Measurements from ENCODE around the gene NPIPA1.
"Not testable (repeated sequence)": the region's sequence is repeated elsewhere in the genome, so short reads cannot be mapped to it uniquely, and the experiment has no call there.

Gene NPIPA1

DNA sequence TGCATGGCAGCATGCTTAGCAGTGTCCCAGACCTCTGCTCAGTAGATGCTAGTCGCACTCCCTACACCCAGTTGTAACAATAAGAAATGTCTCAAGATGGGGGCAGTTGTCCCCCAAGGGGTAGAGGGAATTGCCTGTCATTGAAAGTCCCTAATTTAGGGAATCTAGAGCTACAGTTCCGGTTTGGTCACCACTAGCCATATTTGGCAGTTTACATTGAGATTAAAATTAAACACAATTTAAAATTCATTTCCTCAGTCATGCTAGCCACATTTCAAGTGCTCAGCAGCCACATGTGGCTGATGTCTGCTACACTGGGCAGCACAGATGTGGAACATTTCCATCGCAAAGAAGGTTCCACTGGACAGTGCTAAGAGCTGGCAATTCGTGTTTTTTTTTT lies 41.7 kb downstream of the NPIPA1 start:
- not testable (repeated sequence) for FAIRE-seq

DNA sequence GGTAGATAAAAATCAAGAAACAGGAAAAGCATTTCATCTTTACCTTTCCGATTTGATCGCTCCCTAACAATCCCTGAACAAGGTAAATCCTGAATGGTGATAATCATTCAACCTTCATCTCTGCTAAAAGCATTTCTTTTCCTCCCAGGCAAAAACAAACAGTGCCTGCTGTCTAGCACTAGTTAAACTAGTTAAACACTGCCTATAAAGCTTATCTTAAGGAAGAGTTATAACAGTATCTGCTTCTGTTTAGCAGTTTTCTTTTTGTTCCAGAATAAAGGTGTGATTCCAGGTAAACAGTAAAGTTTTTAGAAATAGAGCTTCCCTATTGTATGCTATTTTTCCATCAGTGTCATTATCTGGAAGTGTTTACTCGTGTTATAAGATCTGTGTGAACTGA lies 44.0 kb downstream of the NPIPA1 start:
- FAIRE-seq: not testable (repeated sequence)

DNA sequence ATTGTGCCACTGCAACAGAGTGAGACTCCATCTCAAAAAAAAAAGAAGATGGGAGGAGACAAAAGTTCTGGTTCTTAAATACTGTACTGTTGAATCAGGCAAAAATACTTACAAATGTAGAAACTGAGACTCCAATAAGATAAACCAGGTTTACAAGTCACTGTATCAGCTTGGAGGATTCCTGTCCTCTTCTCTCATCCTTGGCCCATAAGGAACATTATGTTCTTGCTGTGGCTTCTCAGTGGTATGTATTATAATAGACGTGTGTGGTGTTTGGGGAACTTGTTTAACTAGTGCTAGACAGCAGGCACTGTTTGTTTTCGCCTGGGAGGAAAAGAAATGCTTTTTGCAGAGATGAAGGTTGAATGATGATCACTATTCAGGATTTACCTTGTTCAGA lies 45.3 kb downstream of the NPIPA1 start:
- not testable (repeated sequence) for FAIRE-seq

GRCh38 chr16:14988092-14988491 lies 50.8 kb downstream of the NPIPA1 start:
- FAIRE-seq: not testable (repeated sequence)

- not testable (repeated sequence) for FAIRE-seq
These were observed 51.5 kb downstream of the NPIPA1 start for GRCh38 chr16:14988661-14989191.

GRCh38 chr16:14989291-14990281 lies 52.3 kb downstream of the NPIPA1 start:
- not testable (repeated sequence) for FAIRE-seq

DNA sequence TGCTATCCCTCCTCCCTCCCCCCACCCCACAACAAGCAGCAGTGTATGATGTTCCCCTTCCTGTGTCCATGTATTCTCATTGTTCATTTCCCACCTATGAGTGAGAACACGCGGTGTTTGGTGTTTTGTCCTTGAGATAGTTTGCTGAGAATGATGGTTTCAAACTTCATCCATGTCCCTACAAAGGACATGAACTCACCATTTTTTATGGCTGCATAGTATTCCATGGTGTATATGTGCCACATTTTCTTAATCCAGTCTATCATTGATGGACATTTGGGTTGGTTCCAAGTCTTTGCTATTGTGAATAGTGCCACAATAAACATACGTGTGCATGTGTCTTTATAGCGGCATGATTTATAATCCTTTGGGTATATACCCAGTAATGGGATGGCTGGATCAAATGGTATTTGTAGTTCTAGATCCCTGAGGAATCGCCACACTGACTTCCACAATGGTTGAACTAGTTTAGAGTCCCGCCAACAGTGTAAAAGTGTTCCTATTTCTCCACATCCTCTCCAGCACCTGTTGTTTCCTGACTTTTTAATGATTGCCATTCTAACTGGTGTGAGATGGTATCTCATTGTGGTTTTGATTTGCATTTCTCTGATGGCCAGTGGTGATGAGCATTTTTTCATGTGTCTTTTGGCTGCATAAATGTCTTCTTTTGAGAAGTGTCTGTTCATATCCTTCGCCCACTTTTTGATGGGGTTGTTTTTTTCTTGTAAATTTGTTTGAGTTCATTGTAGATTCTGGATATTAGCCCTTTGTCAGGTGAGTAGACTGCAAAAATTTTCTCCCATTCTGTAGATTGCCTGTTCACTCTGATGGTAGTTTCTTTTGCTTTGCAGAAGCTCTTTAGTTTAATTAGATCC lies 56.3 kb downstream of the NPIPA1 start:
- FAIRE-seq: not testable (repeated sequence)

DNA sequence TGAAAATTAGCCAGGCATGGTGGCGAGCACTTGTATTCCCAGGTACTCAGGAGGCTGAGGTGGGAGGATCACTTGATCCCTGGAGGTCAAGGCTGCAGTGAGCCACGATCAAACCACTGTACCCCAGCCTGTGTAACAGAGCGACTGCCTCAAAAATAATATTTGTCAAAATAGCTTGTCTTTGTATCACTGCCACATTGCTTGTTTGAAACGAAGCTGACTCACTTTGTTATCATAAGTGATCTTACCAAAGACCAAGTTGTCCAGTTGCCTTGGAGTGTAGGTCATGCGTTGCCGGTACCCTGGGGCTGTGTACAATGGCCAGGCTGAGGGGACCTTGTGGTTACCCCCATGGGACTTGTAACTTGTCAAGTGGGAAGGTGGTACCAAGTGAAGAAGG lies 59.5 kb downstream of the NPIPA1 start:
- not testable (repeated sequence) for FAIRE-seq

GRCh38 chr16:14998300-14998699 lies 61.1 kb downstream of the NPIPA1 start:
- not testable (repeated sequence) for FAIRE-seq

DNA sequence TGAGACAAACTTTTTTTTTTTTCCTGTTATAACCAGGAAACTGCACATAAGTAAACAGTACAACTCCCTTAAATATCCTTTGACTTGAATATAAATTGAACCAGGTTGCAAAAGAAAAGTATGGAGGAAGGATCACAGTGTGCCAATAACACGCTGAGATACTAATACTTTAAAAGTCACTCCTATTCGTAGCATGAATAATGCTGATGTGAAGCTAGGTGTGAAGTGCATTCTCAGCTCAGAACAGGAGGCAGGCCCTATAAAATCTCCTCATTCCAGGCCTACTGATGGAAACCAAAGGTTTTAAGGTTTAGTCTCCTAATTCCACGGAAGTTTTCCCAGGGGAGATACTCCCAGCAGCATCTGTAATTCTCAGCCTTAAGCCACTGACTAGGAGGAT lies 62.6 kb downstream of the NPIPA1 start:
- FAIRE-seq: not testable (repeated sequence)

All from TTC549 (cell line).